ENCODE data around the gene AASS. TPM values are rescaled to one million over a fixed set of nuclear protein-coding genes. Genes with fewer than 3 reads are reported as not detected.
"Not testable (repeated sequence)": the region's sequence is repeated elsewhere in the genome, so short reads cannot be mapped to it uniquely, and the experiment has no call there.

AASS gene
- total RNA-seq = 1 to 10 TPM; 3.5 TPM

- H3K9me3 Mint-ChIP-seq = no peaks in the 10 kb centered on the region
- H3K27ac Mint-ChIP-seq = peak within 1 kb of the TSS; percentile 83
- peaks cover 16% of the 10 kb centered on the region for H3K27me3 Mint-ChIP-seq (ENCODE audit: low read depth)
- H3K4me3 Mint-ChIP-seq = peak within 1 kb of the TSS; percentile 97 to 99
- DNase-seq (peak; percentile 82 to 88), ATAC-seq (replicated peaks in 1 of 2) (peak; percentile 97 to 98)
- H3K4me1 Mint-ChIP-seq (ENCODE audit: low read depth) = peaks cover 20% of the 10 kb centered on the region
- H3K36me3 Mint-ChIP-seq (ENCODE audit: insufficient read depth in 2 of 2) = peaks cover 2 to 4% of the 10 kb centered on the region in 2 donors
These were observed at the start of gene AASS for GRCh38 chr7:122143751-122144711. Gene AASS, minus strand, starts transcription at chr7:122144249. Its CDS starts 10,523 bp downstream, at chr7:122133726.

DNA sequence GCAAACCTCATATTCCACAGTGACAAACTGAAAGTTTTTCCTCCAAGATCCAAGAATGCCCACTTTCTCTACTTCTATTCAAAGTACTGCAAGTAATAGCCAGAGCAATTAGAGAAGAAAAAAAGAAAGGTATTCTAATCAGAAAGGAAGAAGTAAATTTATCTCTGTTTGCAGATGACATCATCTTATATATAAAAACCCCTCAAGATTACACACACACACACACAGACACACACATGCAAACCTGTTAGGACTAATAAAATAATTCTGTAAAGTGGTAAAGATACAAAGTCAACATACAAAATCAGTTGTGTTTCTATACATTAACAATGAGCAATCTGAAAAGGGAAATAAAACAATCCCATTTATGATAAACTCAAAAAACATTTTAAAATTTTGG lies 44.7 kb upstream of the AASS start:
- Mint-ChIP-seq H3K27me3 (ENCODE audit: low read depth) (no peaks in the 10 kb centered on the region), H3K27ac (no peak overlapping the region), H3K4me1 (ENCODE audit: low read depth) (no peaks in the 10 kb centered on the region), H3K36me3 (ENCODE audit: insufficient read depth in 2 of 2) (no peaks in the 10 kb centered on the region), H3K9me3 (peaks cover 4 to 9% of the 10 kb centered on the region in 2 donors), H3K4me3 (no peak overlapping the region)
- DNase-seq (no peak), ATAC-seq (replicated peaks in 1 of 2) (no peak)

DNA sequence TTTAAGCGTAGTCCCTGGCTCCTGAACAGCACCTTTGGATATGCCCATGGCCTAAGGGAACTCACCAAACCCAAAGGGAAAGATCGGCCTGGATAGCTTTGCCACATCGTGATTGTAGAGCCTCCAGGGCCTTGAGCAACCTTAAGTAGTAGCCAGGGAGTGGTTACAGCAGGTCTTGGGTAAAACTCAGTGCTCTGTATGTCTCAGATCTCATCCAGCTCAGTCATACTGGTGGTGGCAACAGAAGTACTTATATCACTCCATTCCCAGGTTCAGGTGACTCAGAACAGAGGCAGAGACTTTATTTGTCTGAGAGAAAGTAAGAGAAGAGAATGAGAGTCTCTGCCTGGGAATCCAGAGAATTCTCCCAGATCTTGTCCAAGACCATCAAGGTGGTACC lies 39.1 kb upstream of the AASS start:
- DNase-seq (no peak), ATAC-seq (replicated peaks in 1 of 2) (no peak)
- Mint-ChIP-seq H3K36me3 (ENCODE audit: insufficient read depth in 2 of 2) (no peaks in the 10 kb centered on the region), H3K4me1 (ENCODE audit: low read depth) (no peaks in the 10 kb centered on the region), H3K9me3 (peaks cover 5 to 6% of the 10 kb centered on the region in 2 donors), H3K4me3 (no peak overlapping the region), H3K27ac (no peak overlapping the region), H3K27me3 (ENCODE audit: low read depth) (no peaks in the 10 kb centered on the region)

- no peaks in the 10 kb centered on the region for H3K4me1 Mint-ChIP-seq (ENCODE audit: low read depth)
- H3K4me3 Mint-ChIP-seq = no peak overlapping the region
- DNase-seq (no peak), ATAC-seq (replicated peaks in 1 of 2) (no peak)
- H3K36me3 Mint-ChIP-seq (ENCODE audit: insufficient read depth in 2 of 2) = no peaks in the 10 kb centered on the region
- H3K27ac Mint-ChIP-seq = no peak overlapping the region
- H3K27me3 Mint-ChIP-seq (ENCODE audit: low read depth) = no peaks in the 10 kb centered on the region
- H3K9me3 Mint-ChIP-seq = peaks cover 6 to 8% of the 10 kb centered on the region in 2 donors
These were observed 38.0 kb upstream of the AASS start for GRCh38 chr7:122182081-122182480.

DNA sequence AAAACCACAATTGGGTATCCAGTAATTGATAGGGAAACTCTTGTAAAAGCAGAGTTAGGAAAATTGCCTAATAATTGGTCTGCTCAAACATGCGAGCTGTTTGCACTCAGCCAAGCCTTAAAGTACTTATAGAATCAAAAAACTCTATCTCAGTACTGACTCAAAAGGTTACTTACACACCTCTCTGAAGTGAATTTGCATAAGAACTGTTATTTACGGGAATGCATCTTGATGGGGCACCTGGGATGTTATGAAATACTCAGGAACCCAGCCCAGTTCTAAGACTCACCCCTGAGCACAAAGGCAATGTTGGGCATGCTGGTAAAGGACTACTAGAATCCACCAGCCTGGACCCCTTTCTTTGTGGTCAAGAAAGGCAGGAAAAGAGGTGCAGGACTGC lies 28.1 kb upstream of the AASS start:
- not testable (repeated sequence) for DNase-seq; H3K27me3 Mint-ChIP-seq (ENCODE audit: low read depth); H3K27ac Mint-ChIP-seq; H3K4me3 Mint-ChIP-seq; H3K4me1 Mint-ChIP-seq (ENCODE audit: low read depth); ATAC-seq (replicated peaks in 1 of 2); H3K9me3 Mint-ChIP-seq; H3K36me3 Mint-ChIP-seq (ENCODE audit: insufficient read depth in 2 of 2)

GRCh38 chr7:122166740-122167139 lies 22.7 kb upstream of the AASS start:
- H3K27me3 Mint-ChIP-seq (ENCODE audit: low read depth) = no peaks in the 10 kb centered on the region
- no peaks in the 10 kb centered on the region for H3K4me1 Mint-ChIP-seq (ENCODE audit: low read depth)
- DNase-seq (no peak), ATAC-seq (replicated peaks in 1 of 2) (no peak)
- H3K9me3 Mint-ChIP-seq = no peaks in the 10 kb centered on the region
- H3K27ac Mint-ChIP-seq = no peak overlapping the region
- H3K36me3 Mint-ChIP-seq (ENCODE audit: insufficient read depth in 2 of 2) = no peaks in the 10 kb centered on the region
- no peak overlapping the region for H3K4me3 Mint-ChIP-seq

GRCh38 chr7:122166275-122166674 lies 22.2 kb upstream of the AASS start:
- DNase-seq (no peak), ATAC-seq (replicated peaks in 1 of 2) (no peak)
- Mint-ChIP-seq H3K36me3 (ENCODE audit: insufficient read depth in 2 of 2) (no peaks in the 10 kb centered on the region), H3K27me3 (ENCODE audit: low read depth) (no peaks in the 10 kb centered on the region), H3K9me3 (no peaks in the 10 kb centered on the region), H3K4me1 (ENCODE audit: low read depth) (no peaks in the 10 kb centered on the region), H3K4me3 (no peak overlapping the region), H3K27ac (no peak overlapping the region)

DNA sequence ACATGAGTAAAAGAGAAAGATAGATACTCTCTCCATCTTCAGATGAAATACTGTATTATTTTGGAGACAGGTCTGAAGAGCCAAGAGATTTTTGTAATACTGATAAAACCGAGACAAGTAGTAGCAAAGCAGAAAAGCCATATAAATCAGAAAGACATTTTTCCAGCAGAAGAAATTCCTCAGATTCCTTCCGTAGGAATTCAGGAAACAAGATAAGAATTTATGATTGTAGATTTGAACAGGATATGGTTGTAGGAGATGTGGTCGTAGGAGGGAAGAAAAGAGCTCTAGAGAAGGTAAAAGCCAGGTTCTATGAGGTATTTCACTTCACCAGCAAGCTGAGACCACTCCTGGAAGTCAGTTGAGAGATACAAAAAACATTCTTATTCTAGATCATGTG lies 17.6 kb upstream of the AASS start:
- no peak overlapping the region for H3K27ac Mint-ChIP-seq
- H3K4me1 Mint-ChIP-seq (ENCODE audit: low read depth) = no peaks in the 10 kb centered on the region
- no peak for ATAC-seq (replicated peaks in 1 of 2)
- no peak overlapping the region for H3K4me3 Mint-ChIP-seq
- no peaks in the 10 kb centered on the region for H3K9me3 Mint-ChIP-seq
- no peak for DNase-seq
- H3K27me3 Mint-ChIP-seq (ENCODE audit: low read depth) = no peaks in the 10 kb centered on the region
- H3K36me3 Mint-ChIP-seq (ENCODE audit: insufficient read depth in 2 of 2) = no peaks in the 10 kb centered on the region

GRCh38 chr7:122155566-122155965 lies 11.5 kb upstream of the AASS start:
- DNase-seq = no peak
- no peaks in the 10 kb centered on the region for H3K36me3 Mint-ChIP-seq (ENCODE audit: insufficient read depth in 2 of 2)
- no peak for ATAC-seq (replicated peaks in 1 of 2)
- no peak overlapping the region for H3K4me3 Mint-ChIP-seq
- H3K27ac Mint-ChIP-seq = no peak overlapping the region
- H3K9me3 Mint-ChIP-seq = peaks cover 0 to 2% of the 10 kb centered on the region in 2 donors
- peaks cover 13% of the 10 kb centered on the region for H3K27me3 Mint-ChIP-seq (ENCODE audit: low read depth)
- H3K4me1 Mint-ChIP-seq (ENCODE audit: low read depth) = no peaks in the 10 kb centered on the region

GRCh38 chr7:122148878-122149277 lies 4.8 kb upstream of the AASS start:
- Mint-ChIP-seq H3K4me1 (ENCODE audit: low read depth) (peaks cover 8% of the 10 kb centered on the region), H3K27ac (no peak overlapping the region), H3K36me3 (ENCODE audit: insufficient read depth in 2 of 2) (peaks cover 2 to 4% of the 10 kb centered on the region in 2 donors), H3K4me3 (no peak overlapping the region), H3K27me3 (ENCODE audit: low read depth) (peaks cover 9% of the 10 kb centered on the region), H3K9me3 (no peaks in the 10 kb centered on the region)
- ATAC-seq (replicated peaks in 1 of 2) = no peak
- no peak for DNase-seq

GRCh38 chr7:122148081-122148480 lies 4.0 kb upstream of the AASS start:
- Mint-ChIP-seq H3K4me3 (no peak overlapping the region), H3K9me3 (no peaks in the 10 kb centered on the region)

DNA sequence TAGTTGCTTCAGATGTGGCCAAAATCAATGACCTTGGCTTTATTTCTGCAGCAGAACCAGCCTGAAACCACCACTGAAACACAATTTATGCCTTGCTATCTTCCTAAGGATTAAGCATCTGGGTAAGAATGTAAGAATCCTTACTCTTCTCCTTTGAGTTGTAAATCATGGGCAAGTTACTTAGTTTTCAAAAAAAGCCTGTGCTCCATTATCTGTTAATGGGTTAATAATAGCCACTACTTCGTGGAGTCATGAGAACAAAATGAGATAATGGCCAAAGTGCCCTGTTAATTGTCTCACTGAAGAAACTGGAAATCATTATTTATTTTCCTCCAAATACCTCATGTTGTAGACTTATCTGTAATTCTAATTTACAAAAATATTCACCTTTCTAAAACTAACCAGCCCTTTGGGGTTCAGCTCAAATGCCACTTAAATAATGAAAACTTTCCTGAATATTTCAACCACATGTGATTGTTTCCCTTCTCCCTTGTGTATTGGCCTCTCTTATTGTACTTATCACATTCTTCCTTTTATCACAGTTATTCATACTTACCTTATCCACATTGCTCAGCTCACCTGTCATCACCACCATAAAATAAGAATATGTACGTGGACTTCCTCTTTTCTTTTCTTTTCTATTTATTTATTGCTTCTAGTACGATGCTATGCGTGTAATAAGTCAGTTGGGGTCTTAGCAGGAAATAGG lies 2.0 kb upstream of the AASS start:
- peaks cover 20% of the 10 kb centered on the region for H3K4me1 Mint-ChIP-seq (ENCODE audit: low read depth)

More at GRCh38 chr7:122148081-122148480, 4.0 kb upstream of the AASS start:
- no peak overlapping the region for H3K27ac Mint-ChIP-seq
- H3K36me3 Mint-ChIP-seq (ENCODE audit: insufficient read depth in 2 of 2) = peaks cover 2 to 4% of the 10 kb centered on the region in 2 donors
- peaks cover 14% of the 10 kb centered on the region for H3K4me1 Mint-ChIP-seq (ENCODE audit: low read depth)
- ATAC-seq (replicated peaks in 1 of 2) (no peak), DNase-seq (no peak)
- H3K27me3 Mint-ChIP-seq (ENCODE audit: low read depth) = peaks cover 15% of the 10 kb centered on the region

GRCh38 chr7:122143376-122143750 lies 686 bp downstream of the AASS start:
- Mint-ChIP-seq H3K4me3 (peak overlapping the region; percentile 97 to 99), H3K27ac (no peak overlapping the region), H3K9me3 (no peaks in the 10 kb centered on the region), H3K27me3 (ENCODE audit: low read depth) (peaks cover 20% of the 10 kb centered on the region), H3K36me3 (ENCODE audit: insufficient read depth in 2 of 2) (peaks cover 2 to 4% of the 10 kb centered on the region in 2 donors), H3K4me1 (ENCODE audit: low read depth) (peaks cover 20% of the 10 kb centered on the region)
- DNase-seq (peak; percentile 11 to 14), ATAC-seq (replicated peaks in 1 of 2) (peak; percentile 23 to 26)

More for the DNA sequence above, 2.0 kb upstream of the AASS start:
- H3K27ac Mint-ChIP-seq = no peak overlapping the region
- H3K9me3 Mint-ChIP-seq = no peaks in the 10 kb centered on the region
- peak overlapping the region in 1 of 2 donors; percentile 61 for H3K4me3 Mint-ChIP-seq
- peaks cover 16% of the 10 kb centered on the region for H3K27me3 Mint-ChIP-seq (ENCODE audit: low read depth)
- ATAC-seq (replicated peaks in 1 of 2) = no peak
- no peak for DNase-seq
- peaks cover 2 to 4% of the 10 kb centered on the region in 2 donors for H3K36me3 Mint-ChIP-seq (ENCODE audit: insufficient read depth in 2 of 2)
